Measurements from ENCODE around the gene FHL1.

GRCh38 chrX:136258951-136259350 lies 111.6 kb downstream of the FHL1 start:
- TF ChIP-seq CTCF (IDR thresholded peaks at IDR 0.05) (no peak), POLR2A (IDR thresholded peaks at IDR 0.05) (no peak), POLR2AphosphoS5 (IDR thresholded peaks at IDR 0.05) (no peak), EP300 (IDR thresholded peaks at IDR 0.05) (no peak)

Data from suprapubic skin (tissue), 4 donors.